ENCODE measurements around the gene GGT5. TPM values are rescaled to one million over a fixed set of nuclear protein-coding genes. Genes with fewer than 3 reads are reported as not detected.

The GGT5 gene
- total and polyA plus RNA-seq, 2 of the 13 experiments (the other 11 are each of a cell fraction or from before 2014, with no cell fraction given) = 0.69 to 3.1 TPM

DNA sequence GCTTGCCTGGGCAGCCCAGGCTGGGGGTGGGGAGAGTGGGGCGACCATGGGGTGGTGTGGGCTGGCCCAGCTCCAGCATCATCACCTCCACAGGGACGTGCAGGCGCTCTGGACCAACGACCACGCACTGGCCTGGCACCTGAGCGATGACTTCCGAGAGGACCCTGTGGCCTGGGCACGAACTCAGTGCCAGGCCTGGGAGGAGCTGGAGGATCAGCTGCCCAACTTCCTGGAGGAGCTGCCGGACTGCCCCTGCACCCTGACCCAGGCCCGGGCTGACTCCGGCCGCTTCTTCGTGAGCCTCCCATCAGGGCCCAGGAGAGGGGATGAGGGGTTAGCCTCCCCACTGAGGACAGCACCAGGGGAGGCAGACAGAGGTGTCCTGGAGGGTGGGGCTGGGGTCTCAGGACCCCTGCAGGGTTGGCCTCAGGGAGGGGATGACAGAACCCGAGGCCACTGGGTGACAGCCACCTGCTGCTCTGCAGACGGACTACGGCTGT lies 59.8 kb downstream of the GGT5 start:
- no peaks in the 10 kb centered on the region for H3K79me2 ChIP-seq (ENCODE audit: insufficient read depth, low read length)
- H2AFZ ChIP-seq (ENCODE audit: low read length) = no peak overlapping the region
- intact Hi-C loops (cut with micrococcal nuclease; ENCODE audit: unreplicated experiment) (no loop called here), in situ Hi-C loops (cut with HindIII; ENCODE audit: extremely low pct_ligation_motif_present, low pct_unique_long_range_greater_than_20kb) (loop anchor here (5.0 kb wide), 1 partner anchor 62 kb away; the partner anchor contains the start of gene GGT5)
- no peak for TF ChIP-seq SIN3B (IDR thresholded peaks at IDR 0.05; ENCODE audit: low read length)
- no peak for TF ChIP-seq HMGA1 (CRISPR knock-in tag; conservative IDR thresholded peaks at IDR 0.05)
- TF ChIP-seq, protein P1, sequence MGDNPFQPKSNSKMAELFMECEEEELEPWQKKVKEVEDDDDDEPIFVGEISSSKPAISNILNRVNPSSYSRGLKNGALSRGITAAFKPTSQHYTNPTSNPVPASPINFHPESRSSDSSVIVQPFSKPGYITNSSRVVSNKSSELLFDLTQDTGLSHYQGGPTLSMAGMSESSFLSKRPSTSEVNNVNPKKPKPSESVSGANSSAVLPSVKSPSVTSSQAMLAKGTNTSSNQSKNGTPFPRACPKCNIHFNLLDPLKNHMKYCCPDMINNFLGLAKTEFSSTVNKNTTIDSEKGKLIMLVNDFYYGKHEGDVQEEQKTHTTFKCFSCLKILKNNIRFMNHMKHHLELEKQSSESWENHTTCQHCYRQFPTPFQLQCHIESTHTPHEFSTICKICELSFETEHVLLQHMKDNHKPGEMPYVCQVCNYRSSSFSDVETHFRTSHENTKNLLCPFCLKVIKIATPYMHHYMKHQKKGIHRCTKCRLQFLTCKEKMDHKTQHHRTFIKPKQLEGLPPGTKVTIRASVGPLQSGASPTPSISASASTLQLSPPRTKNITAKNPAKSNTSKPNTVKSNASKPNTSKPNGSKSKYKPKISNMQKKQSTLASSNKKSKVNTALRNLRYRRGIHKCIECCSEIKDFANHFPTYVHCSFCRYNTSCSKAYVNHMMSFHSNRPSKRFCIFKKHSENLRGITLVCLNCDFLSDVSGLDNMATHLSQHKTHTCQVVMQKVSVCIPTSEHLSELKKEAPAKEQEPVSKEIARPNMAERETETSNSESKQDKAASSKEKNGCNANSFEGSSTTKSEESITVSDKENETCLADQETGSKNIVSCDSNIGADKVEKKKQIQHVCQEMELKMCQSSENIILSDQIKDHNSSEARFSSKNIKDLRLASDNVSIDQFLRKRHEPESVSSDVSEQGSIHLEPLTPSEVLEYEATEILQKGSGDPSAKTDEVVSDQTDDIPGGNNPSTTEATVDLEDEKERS (CRISPR knock-in tag; IDR thresholded peaks at IDR 0.05) = no peak
- no peak for TF ChIP-seq ZNF740 (CRISPR knock-in tag; IDR thresholded peaks at IDR 0.05)
- TF ChIP-seq PBX2 (CRISPR knock-in tag; IDR thresholded peaks at IDR 0.05) = no peak
- no peak for TF ChIP-seq JUN (CRISPR knock-in tag; IDR thresholded peaks at IDR 0.05)
- no peak for TF ChIP-seq ZNF337 (CRISPR knock-in tag; IDR thresholded peaks at IDR 0.05; ENCODE audit: borderline replicate concordance, low read depth)
- TF ChIP-seq ZNF460 (CRISPR knock-in tag; IDR thresholded peaks at IDR 0.05; ENCODE audit: borderline replicate concordance) = no peak
- no peak for TF ChIP-seq ETV5 (CRISPR knock-in tag; IDR thresholded peaks at IDR 0.05; ENCODE audit: borderline replicate concordance)
- no peak for TF ChIP-seq ZNF276 (CRISPR knock-in tag; IDR thresholded peaks at IDR 0.05; ENCODE audit: low read depth)
- no peaks in the 10 kb centered on the region for H4K20me1 ChIP-seq (ENCODE audit: insufficient read depth, low read length)
- no peaks in the 10 kb centered on the region for H3K27me3 ChIP-seq (ENCODE audit: control insufficient read depth in 1 of 2, insufficient read depth in 2 of 2, low read length in 2 of 2)
- no peak overlapping the region for H3K4me3 ChIP-seq (replicated peaks in 1 of 3; ENCODE audit: insufficient read depth in 1 of 3, low read depth in 2 of 3, low read length in 3 of 3)
- ChIA-PET CTCF (ENCODE audit: low intra/inter-chr PET ratio, low total read pairs) (no interaction called here), POLR2A (no interaction called here)
- no peak overlapping the region for H3K9ac ChIP-seq (ENCODE audit: insufficient read depth, low read depth, low read length)
- H3K9me3 ChIP-seq (ENCODE audit: low read length) = no peaks in the 10 kb centered on the region
- H3K27ac ChIP-seq (ENCODE audit: extremely low read length, insufficient read depth, low read length) = no peak overlapping the region
- BruUV-seq (replicated peaks) = no TSS peak
- no peak for FAIRE-seq
- H3K4me1 ChIP-seq (ENCODE audit: insufficient read depth, low read length) = peaks cover 31% of the 10 kb centered on the region
- no peaks in the 10 kb centered on the region for H3K36me3 ChIP-seq (replicated peaks in 1 of 2; ENCODE audit: control insufficient read depth in 1 of 2, insufficient read depth in 2 of 2, low read length in 2 of 2)
- no peak for DNase-seq (ENCODE audit: low spot score)
- no CpG with 5 or more reads among the region's 16 CpGs for WGBS (ENCODE audit: low lambda C conversion rate)
- no peak overlapping the region for H3K4me2 ChIP-seq (ENCODE audit: low read depth, low read length)
- ATAC-seq = no peak

Measured in HepG2 (cell line).